H1 (cell line): Measurements from ENCODE around the gene OR3A2. TPM values are rescaled to one million over a fixed set of nuclear protein-coding genes. Genes with fewer than 3 reads are reported as not detected.

ENCODE experiments used
- CTCF ChIA-PET: fragments of 300-600 bp; sonication (Branson Sonifier 250); formaldehyde crosslinking; loops from one replicate; lab custom pipeline; 2021; ENCODE audit not compliant: partially characterized antibody; lab: Charles Lee
- POLR2A ChIA-PET: fragments of 300-600 bp; sonication (Branson Sonifier 250); formaldehyde crosslinking; loops from one replicate; lab custom pipeline; 2021; ENCODE audit warnings: inconsistent platforms; ENCODE audit not compliant: partially characterized antibody; lab: Charles Lee
- DNase-seq, 2 experiments: peaks; one replicate each; pipeline versions ENCODE4 v3.0.0 to v3.0.0-alpha.2; 2010 to 2022; ENCODE audit warnings: low spot score in 2 of 2, low read depth in 1 of 2, mixed read lengths in 1 of 2
- FAIRE-seq: peaks from 2 replicates; lab custom pipeline; 2011; peaks lifted over from hg19 to GRCh38; lab: Jason Lieb, UNC
- H2AFZ ChIP-seq: 2 replicates; pipeline ENCODE4 v1.8.1; 2012; ENCODE audit warnings: low read length, inconsistent platforms
- H2AK5ac ChIP-seq: 2 replicates; pipeline ENCODE4 v1.6.1; 2013; ENCODE audit warnings: low read depth, low read length
- H2BK120ac ChIP-seq: replicated peaks from 2 replicates; pipeline ENCODE3; 2013; ENCODE audit warnings: low read depth, low read length, inconsistent platforms
- H2BK12ac ChIP-seq: 2 replicates; pipeline ENCODE4 v1.6.1; 2013; ENCODE audit warnings: low read depth, low read length
- H2BK15ac ChIP-seq: 2 replicates; pipeline ENCODE4 v1.6.1; 2013; ENCODE audit warnings: low read length
- H2BK20ac ChIP-seq: 2 replicates; pipeline ENCODE4 v1.6.1; 2013; ENCODE audit warnings: low read length
- H2BK5ac ChIP-seq: 2 replicates; pipeline ENCODE4 v1.6.1; 2013; ENCODE audit warnings: low read depth, low read length
- H3K14ac ChIP-seq: 2 replicates; pipeline ENCODE4 v1.6.1; 2013; ENCODE audit warnings: inconsistent platforms; ENCODE audit not compliant: insufficient read length
- H3K18ac ChIP-seq: 2 replicates; pipeline ENCODE4 v1.6.1; 2013; ENCODE audit warnings: low read length; ENCODE audit errors: extremely low read depth
- H3K23ac ChIP-seq: 2 replicates; pipeline ENCODE4 v1.6.1; 2013; ENCODE audit warnings: inconsistent platforms; ENCODE audit not compliant: insufficient read length
- H3K23me2 ChIP-seq: 2 replicates; pipeline ENCODE4 v1.6.1; 2013; ENCODE audit warnings: low read depth, low read length
- H3K27ac ChIP-seq: 2 replicates; pipeline ENCODE4 v1.6.1; 2011; ENCODE audit warnings: low read depth, low read length, inconsistent platforms
- H3K27me3 ChIP-seq, 4 experiments: replicated peaks in 1 of 4; 1 replicate in 1 of 4; 2 replicates in 3 of 4; pipeline versions ENCODE4 v1.6.1 to v1.8.1; 2011 to 2013; ENCODE audit warnings: low read length in 3 of 4, mild to moderate bottlenecking in 3 of 4, inconsistent platforms in 2 of 4, mixed read lengths in 2 of 4, moderate library complexity in 1 of 4; ENCODE audit not compliant: control insufficient read depth in 3 of 4, insufficient read depth in 3 of 4; ENCODE audit errors: extremely low read depth in 1 of 4
- H3K36me3 ChIP-seq, 4 experiments: 2 replicates each; pipeline versions ENCODE4 v1.6.1 to v1.8.1; 2011 to 2013; ENCODE audit warnings: mild to moderate bottlenecking in 4 of 4, low read length in 3 of 4, moderate library complexity in 2 of 4, control low read depth in 1 of 4, inconsistent platforms in 1 of 4; ENCODE audit not compliant: insufficient read depth in 4 of 4, control insufficient read depth in 2 of 4
- H3K4ac ChIP-seq: replicated peaks from 2 replicates; pipeline ENCODE3; 2013; ENCODE audit warnings: low read length, low read depth, mixed read lengths, inconsistent platforms; ENCODE audit not compliant: insufficient read length
- H3K4me1 ChIP-seq, 4 experiments: replicated peaks in 1 of 4; 1 replicate in 1 of 4; 2 replicates in 3 of 4; pipeline versions ENCODE4 v1.6.1 to v1.8.1; 2011 to 2013; ENCODE audit warnings: low read length in 3 of 4, inconsistent platforms in 2 of 4, mixed read lengths in 1 of 4; ENCODE audit not compliant: insufficient read depth in 4 of 4, control insufficient read depth in 3 of 4
- H3K4me2 ChIP-seq, 2 experiments: 2 replicates each; pipeline versions ENCODE4 v1.6.1 to v1.8.1; 2011 to 2013; ENCODE audit warnings: low read depth in 2 of 2, low read length in 2 of 2, control low read depth in 1 of 2, inconsistent platforms in 1 of 2, mild to moderate bottlenecking in 1 of 2; ENCODE audit not compliant: insufficient read depth in 1 of 2
- H3K4me3 ChIP-seq, 4 experiments: fragments of 200-600, 300-600 bp in 1 of 4; sonication (generic), shearing (Covaris generic), sonication (Bioruptor Twin) in 1 of 4; 2 replicates each; pipeline versions ENCODE4 v1.5.1 to v1.8.1; 2011 to 2016; ENCODE audit warnings: low read length in 4 of 4, low read depth in 3 of 4, control low read depth in 2 of 4, inconsistent platforms in 2 of 4, mild to moderate bottlenecking in 2 of 4, mixed read lengths in 1 of 4, moderate library complexity in 1 of 4; ENCODE audit not compliant: insufficient read depth in 2 of 4; ENCODE audit errors: extremely low read depth in 1 of 4
- H3K56ac ChIP-seq: replicated peaks from 2 replicates; pipeline ENCODE3; 2013; ENCODE audit warnings: low read depth, mild to moderate bottlenecking, mixed read lengths, low read length, inconsistent platforms; ENCODE audit not compliant: insufficient read length
- H3K79me1 ChIP-seq: 2 replicates; pipeline ENCODE4 v1.6.1; 2013; ENCODE audit warnings: low read depth, low read length, control low read depth
- H3K79me2 ChIP-seq, 2 experiments: 2 replicates each; pipeline versions ENCODE4 v1.6.1 to v1.8.1; 2012 to 2013; ENCODE audit warnings: low read length in 2 of 2, mild to moderate bottlenecking in 2 of 2, inconsistent platforms in 1 of 2; ENCODE audit not compliant: insufficient read depth in 2 of 2, control insufficient read depth in 1 of 2
- H3K9ac ChIP-seq, 4 experiments: replicated peaks in 1 of 4; 1 replicate in 1 of 4; 2 replicates in 3 of 4; pipeline versions ENCODE4 v1.6.1 to v1.8.1; 2011 to 2013; ENCODE audit warnings: low read depth in 3 of 4, low read length in 3 of 4, control low read depth in 2 of 4, mild to moderate bottlenecking in 2 of 4, moderate library complexity in 2 of 4, inconsistent platforms in 1 of 4; ENCODE audit errors: extremely low read depth in 1 of 4
- H3K9me3 ChIP-seq, 2 experiments: 2 replicates each; pipeline versions ENCODE4 v1.6.1 to v1.8.1; 2012 to 2013; ENCODE audit warnings: mild to moderate bottlenecking in 2 of 2, moderate library complexity in 2 of 2, control low read depth in 1 of 2, inconsistent platforms in 1 of 2, low read depth in 1 of 2, low read length in 1 of 2, mixed read lengths in 1 of 2; ENCODE audit not compliant: insufficient read depth in 2 of 2
- H4K20me1 ChIP-seq, 2 experiments: replicated peaks in 1 of 2; 2 replicates each; pipeline versions ENCODE3 to v1.8.1; 2011 to 2013; ENCODE audit warnings: inconsistent platforms in 2 of 2, low read length in 2 of 2, mild to moderate bottlenecking in 1 of 2; ENCODE audit not compliant: insufficient read depth in 2 of 2, control insufficient read depth in 1 of 2
- H4K5ac ChIP-seq: 2 replicates; pipeline ENCODE4 v1.6.1; 2013; ENCODE audit warnings: low read length, low read depth, mixed read lengths, inconsistent platforms; ENCODE audit not compliant: insufficient read length
- H4K8ac ChIP-seq: 2 replicates; pipeline ENCODE4 v1.8.0; 2013; ENCODE audit warnings: mild to moderate bottlenecking, moderate library complexity, low read length, inconsistent platforms; ENCODE audit not compliant: insufficient read depth; ENCODE audit errors: extremely low read depth
- H4K91ac ChIP-seq: replicated peaks from 2 replicates; pipeline ENCODE3; 2013; ENCODE audit warnings: low read length, mixed read lengths, inconsistent platforms; ENCODE audit not compliant: insufficient read length
- JUND ChIP-seq: IDR thresholded peaks from 2 replicates; pipeline ENCODE4 v1.6.1; 2011; ENCODE audit warnings: mild to moderate bottlenecking, improper control_type of control experiment, low read length
- WGBS, 2 experiments: shearing (Covaris generic) in 1 of 2; methylation state at CpG; one replicate each; pipeline versions ENCODE4 v1.1.6 to v1.1.7; 2013 to 2015; ENCODE audit warnings: low lambda C conversion rate in 2 of 2, mixed read lengths in 2 of 2, inconsistent platforms in 1 of 2, low coverage in 1 of 2, missing lambda C conversion rate in 1 of 2; ENCODE audit not compliant: insufficient replicate concordance in 2 of 2, insufficient coverage in 1 of 2, insufficient read length in 1 of 2; ENCODE audit errors: extremely low coverage in 1 of 2, missing lambda C conversion rate in 1 of 2; 5-methylcytosine and 5-hydroxymethylcytosine counted together
- polyA plus RNA-seq, 7 experiments: library from polyadenylated mRNA; depleted of rRNA in 3 of 7; stranded (reverse) in 5 of 7; unstranded in 2 of 7; fragments of >200 nt in 5 of 7; fragments of 200-250 nt in 2 of 7; gene quantifications; 1 replicate in 5 of 7; 2 replicates in 1 of 7; 4 replicates in 1 of 7; pipeline versions ENCODE4 v1.2.1 to v1.2.3, GENCODE V29; 2011 to 2013; ENCODE audit warnings: missing spikeins in 2 of 7, mixed read lengths in 2 of 7
- total RNA-seq: library from RNA; stranded (reverse); fragmentation: NEBNext Ultra II Directional; extraction: Animal tissue kit (Norgen Biotek cat#: 25700); gene quantifications from 2 replicates; pipeline ENCODE4 v1.2.1, GENCODE V29; 2021

Gene OR3A2
- total and polyA plus RNA-seq, 2 of the 8 experiments (the other 6 are each of a cell fraction or from before 2014, with no cell fraction given): not detected

- Histone ChIP-seq H3K14ac (no peak overlapping the region), H2BK20ac (no peak overlapping the region), H3K27ac (no peak overlapping the region), H3K18ac (no peak overlapping the region), H3K27me3 (0 out of 7 replicates have a peak, but pooled peaks cover 0 to 3% (median 0%) of the 10 kb centered on the region in 4 experiments), H2BK12ac (no peak overlapping the region), H3K79me1 (no peaks in the 10 kb centered on the region), H4K91ac (no peak overlapping the region), H4K8ac (no peak overlapping the region), H2AK5ac (no peak overlapping the region), H3K9me3 (peaks cover 11 to 44% of the 10 kb centered on the region in 2 experiments; a peak in 3 of 4 replicates), H3K56ac (no peak overlapping the region), H3K4ac (no peak overlapping the region), H3K36me3 (no peaks in the 10 kb centered on the region), H4K20me1 (no peaks in the 10 kb centered on the region), H3K4me1 (no peaks in the 10 kb centered on the region), H2BK15ac (0 out of 2 replicates have a peak overlapping the region, but pooled peaks have one; percentile 46), H3K4me3 (no peak overlapping the region), H2AFZ (no peak overlapping the region), H3K23me2 (no peaks in the 10 kb centered on the region; the same call in 1 of the 2 replicates), H2BK5ac (no peak overlapping the region), H3K4me2 (no peak overlapping the region), H3K79me2 (no peaks in the 10 kb centered on the region), H3K9ac (no peak overlapping the region), H3K23ac (no peak overlapping the region), H4K5ac (no peak overlapping the region), H2BK120ac (no peak overlapping the region)
- DNase-seq (no peak), FAIRE-seq (no peak)
- ChIA-PET CTCF (no interaction called here), POLR2A (no interaction called here)
- no peak for TF ChIP-seq JUND
- 86% methylated on average over 10 of the region's 13 CpGs; no CpG with 5 or more reads in 1 of the 2 experiments for WGBS, 2 experiments
Observed at GRCh38 chr17:3260600-3260999, 125.5 kb downstream of the OR3A2 start.
